Measurements from ENCODE around the gene COMT. TPM values are rescaled to one million over a fixed set of nuclear protein-coding genes. Genes with fewer than 3 reads are reported as not detected.

COMT gene
- total RNA-seq, 1 donor from 2014 or later = 150 TPM

DNA sequence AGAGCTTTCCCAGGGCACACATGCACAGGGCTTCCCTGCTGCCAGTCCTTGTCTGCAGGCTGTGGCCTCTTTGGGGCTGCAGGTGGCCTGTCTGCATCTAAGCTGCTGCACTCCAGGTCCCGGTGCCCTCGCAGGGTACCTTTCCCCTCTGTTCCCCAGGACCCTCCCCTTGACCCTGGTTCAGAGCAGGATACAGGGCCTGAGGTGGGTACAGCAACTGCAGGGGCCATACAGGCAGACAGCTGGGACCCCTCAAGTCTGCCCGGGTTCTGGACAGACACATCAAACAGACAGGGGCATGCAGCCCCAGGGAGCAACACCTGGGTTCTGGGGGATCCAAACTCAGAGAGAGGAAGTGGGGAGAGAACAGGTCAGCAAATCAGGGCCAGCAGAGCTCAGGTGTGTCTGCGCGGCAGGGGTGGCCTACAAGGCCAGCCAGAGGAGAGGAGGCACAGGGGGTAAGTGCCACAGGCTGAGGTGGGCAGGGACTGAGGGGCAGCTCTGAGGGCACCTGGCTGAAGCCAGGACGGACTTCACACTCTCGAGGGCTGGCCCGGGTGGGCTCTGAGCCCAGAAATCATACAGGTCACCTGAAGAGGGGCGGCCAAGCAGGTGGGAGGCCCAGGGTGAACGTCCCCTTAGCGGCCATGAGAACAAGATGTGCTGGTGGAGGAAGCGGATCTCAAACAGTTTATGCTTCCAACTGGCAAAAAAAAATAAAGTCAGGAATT lies 29.9 kb upstream of the COMT start:
- H3K27me3 ChIP-seq = no peaks in the 10 kb centered on the region
- intact Hi-C loops (cut with DNase I) = loop anchor here (2.0 kb wide), 1 partner anchor 37 kb away; no protein-coding TSS in a partner anchor
- TF ChIP-seq, protein P1, sequence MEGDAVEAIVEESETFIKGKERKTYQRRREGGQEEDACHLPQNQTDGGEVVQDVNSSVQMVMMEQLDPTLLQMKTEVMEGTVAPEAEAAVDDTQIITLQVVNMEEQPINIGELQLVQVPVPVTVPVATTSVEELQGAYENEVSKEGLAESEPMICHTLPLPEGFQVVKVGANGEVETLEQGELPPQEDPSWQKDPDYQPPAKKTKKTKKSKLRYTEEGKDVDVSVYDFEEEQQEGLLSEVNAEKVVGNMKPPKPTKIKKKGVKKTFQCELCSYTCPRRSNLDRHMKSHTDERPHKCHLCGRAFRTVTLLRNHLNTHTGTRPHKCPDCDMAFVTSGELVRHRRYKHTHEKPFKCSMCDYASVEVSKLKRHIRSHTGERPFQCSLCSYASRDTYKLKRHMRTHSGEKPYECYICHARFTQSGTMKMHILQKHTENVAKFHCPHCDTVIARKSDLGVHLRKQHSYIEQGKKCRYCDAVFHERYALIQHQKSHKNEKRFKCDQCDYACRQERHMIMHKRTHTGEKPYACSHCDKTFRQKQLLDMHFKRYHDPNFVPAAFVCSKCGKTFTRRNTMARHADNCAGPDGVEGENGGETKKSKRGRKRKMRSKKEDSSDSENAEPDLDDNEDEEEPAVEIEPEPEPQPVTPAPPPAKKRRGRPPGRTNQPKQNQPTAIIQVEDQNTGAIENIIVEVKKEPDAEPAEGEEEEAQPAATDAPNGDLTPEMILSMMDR (IDR thresholded peaks at IDR 0.05) = no peak
- DNase-seq (ENCODE audit: low spot score in 2 of 2) = no peak
- no peaks in the 10 kb centered on the region for H3K4me1 ChIP-seq
- H3K9me3 ChIP-seq = no peaks in the 10 kb centered on the region
- peaks cover 50 to 57% of the 10 kb centered on the region in 2 donors for H3K36me3 ChIP-seq
- no peak overlapping the region for H3K27ac ChIP-seq
- H3K4me3 ChIP-seq = no peak overlapping the region

DNA sequence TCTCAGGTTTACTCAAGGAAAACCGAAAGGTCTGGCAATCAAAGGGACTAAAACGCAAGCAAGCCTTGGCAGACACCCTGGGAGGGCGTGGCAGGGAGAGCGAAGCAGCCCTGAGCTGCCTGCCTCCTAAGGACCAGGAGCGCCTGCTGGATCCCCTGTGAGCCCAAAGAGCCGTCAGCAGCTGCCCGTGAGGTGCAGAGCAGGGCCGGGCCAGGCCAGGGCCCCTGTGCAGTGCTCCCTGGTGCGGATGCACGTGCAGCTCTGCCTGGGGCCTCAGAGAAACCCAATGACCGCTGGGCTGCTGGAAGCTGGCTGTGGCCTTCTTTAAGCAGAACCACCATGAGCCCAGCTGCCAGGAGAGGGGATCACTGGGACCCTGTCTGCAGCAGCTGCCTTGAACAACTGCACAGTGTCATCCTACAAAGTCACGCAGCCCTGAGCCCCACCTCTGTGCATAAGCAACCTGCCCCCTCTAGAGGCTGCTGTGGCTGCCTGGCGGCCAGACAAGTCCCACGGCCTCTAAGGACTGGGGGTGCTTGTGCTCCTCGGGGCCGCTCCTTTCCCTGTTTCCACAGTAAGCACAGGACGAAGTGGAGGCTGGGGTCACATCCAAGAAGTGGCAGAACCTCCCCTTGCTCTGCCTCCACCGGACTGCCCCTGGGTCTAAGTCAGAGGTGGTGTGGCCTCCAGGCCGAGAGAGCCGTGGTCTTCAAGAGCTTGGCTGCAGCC lies 29.1 kb upstream of the COMT start:
- Histone ChIP-seq H3K27me3 (no peaks in the 10 kb centered on the region), H3K4me1 (no peaks in the 10 kb centered on the region), H3K9me3 (no peaks in the 10 kb centered on the region), H3K36me3 (peaks cover 56 to 65% of the 10 kb centered on the region in 2 donors), H3K27ac (no peak overlapping the region), H3K4me3 (no peak overlapping the region)
- TF ChIP-seq, protein P1 (IDR thresholded peaks at IDR 0.05) = no peak
- intact Hi-C loops (cut with DNase I) = no loop called here
- DNase-seq (ENCODE audit: low spot score in 2 of 2) = no peak

DNA sequence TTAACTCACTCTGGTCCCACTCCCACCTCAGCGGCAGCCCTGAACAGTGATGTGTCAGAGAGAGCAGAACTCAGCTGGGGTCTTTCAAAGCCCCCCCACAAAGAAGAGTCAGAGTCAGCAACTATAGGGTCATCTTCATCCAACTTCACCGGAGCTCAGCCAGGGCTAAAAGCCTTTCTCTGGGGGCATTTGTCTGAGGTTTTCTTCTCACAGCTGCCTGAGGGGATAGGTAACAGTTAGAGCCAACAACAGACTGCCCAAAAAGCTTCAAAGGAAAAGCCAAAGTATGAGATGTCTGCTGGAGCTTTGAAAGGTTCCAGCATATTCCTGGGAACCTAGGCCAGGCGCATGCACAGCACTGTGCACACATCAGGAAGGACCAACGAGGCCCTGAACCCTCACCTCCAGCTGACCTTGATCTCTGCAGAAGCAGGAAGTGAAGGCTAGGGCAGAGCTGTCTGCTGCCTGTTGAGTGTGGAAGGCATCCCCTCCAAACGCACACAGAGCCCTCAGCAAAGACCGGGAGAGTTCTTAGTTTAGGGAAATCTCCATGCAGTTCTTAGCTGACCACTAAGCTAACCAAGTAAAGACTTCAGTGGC lies 28.1 kb upstream of the COMT start:
- H3K27me3 ChIP-seq = no peaks in the 10 kb centered on the region
- H3K4me1 ChIP-seq = no peaks in the 10 kb centered on the region
- H3K4me3 ChIP-seq = no peak overlapping the region
- TF ChIP-seq, protein P1 (IDR thresholded peaks at IDR 0.05) = no peak
- peaks cover 65 to 71% of the 10 kb centered on the region in 2 donors for H3K36me3 ChIP-seq
- no peak overlapping the region for H3K27ac ChIP-seq
- intact Hi-C loops (cut with DNase I) = no loop called here
- DNase-seq (ENCODE audit: low spot score in 2 of 2) = no peak
- no peaks in the 10 kb centered on the region for H3K9me3 ChIP-seq

DNA sequence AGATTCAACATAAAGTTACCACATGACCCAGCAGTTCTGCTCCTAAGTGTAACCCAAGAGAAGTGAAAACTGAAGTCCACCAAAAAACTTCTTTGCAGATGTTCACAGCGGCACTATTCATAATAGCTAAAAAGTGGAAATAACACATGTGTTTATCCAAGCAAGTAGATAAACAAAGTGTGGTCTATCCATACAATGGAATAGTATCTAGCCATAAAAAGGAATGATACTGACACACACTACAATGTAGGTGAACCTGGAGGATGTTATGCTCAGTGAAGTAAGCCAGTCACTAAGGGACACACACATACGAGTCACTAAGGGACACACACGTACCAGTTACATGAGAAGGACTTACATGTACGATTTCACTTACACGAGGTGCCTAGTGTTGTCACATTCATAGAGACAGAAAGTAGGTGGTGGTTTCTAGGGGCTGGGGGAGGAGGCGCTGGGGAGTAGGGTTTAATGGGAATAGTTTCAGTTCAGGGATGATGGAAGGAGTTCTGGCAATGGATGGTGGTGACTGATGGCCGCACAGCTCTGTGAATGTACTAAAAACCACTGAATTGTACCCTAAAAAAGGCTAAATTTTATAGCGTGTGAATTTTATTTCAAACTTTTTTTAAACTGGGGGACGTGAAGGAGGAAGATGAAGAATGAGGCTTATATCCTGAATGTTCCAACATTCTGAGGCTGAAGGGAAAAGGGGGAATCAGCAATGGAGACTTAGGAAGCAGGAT lies 27.2 kb upstream of the COMT start:
- TF ChIP-seq, protein P1 (IDR thresholded peaks at IDR 0.05) = no peak
- Histone ChIP-seq H3K4me1 (no peaks in the 10 kb centered on the region), H3K27me3 (no peaks in the 10 kb centered on the region), H3K9me3 (no peaks in the 10 kb centered on the region), H3K36me3 (peaks cover 70 to 74% of the 10 kb centered on the region in 2 donors), H3K27ac (no peak overlapping the region), H3K4me3 (no peak overlapping the region)
- no peak for DNase-seq (ENCODE audit: low spot score in 2 of 2)
- intact Hi-C loops (cut with DNase I) = no loop called here

DNA sequence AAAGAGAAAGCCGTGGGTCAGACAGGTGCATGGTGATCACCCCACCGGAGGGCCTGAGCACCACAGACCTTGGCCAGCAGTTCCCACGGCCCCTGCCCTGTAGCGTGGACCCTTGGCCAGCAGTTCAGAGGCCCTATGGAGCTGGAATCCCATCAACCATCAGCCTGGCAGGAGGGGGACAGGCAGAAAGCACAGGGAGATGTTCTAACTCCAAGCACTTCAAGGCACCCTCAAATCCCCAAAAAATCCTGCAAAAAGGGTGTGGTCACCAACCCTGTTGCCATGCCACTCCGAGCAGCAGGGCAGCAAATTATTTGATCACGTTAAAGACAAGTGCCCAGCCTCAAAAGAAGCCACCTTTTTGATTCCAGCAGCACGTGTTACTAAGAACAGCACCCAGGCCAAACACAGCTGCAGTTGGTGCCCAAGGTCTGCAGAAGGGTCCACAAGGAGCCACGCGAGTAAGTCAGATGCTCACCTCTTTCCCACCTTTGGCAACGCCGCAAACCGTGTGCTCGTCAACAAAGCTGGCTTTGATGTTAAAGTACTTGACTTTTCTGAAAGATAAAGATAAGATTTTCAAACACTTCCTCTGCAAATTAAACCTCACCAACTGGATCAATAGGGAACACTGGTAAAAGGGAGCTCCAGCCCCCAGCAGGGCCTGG lies 26.2 kb upstream of the COMT start:
- TF ChIP-seq, protein P1 (IDR thresholded peaks at IDR 0.05) = no peak
- intact Hi-C loops (cut with DNase I) = no loop called here
- Histone ChIP-seq H3K36me3 (peaks cover 68 to 74% of the 10 kb centered on the region in 2 donors), H3K4me3 (no peak overlapping the region), H3K9me3 (no peaks in the 10 kb centered on the region), H3K27ac (no peak overlapping the region), H3K27me3 (no peaks in the 10 kb centered on the region), H3K4me1 (no peaks in the 10 kb centered on the region)
- DNase-seq (ENCODE audit: low spot score in 2 of 2) = no peak
